22Rv1 (cell line): ENCODE data around the gene TTC28.

Experiments
- CTCF ChIP-seq: fragments of 450-650 bp; IDR thresholded peaks from 2 replicates; pipeline ENCODE4 v1.5.1; 2017; ENCODE audit warnings: mild to moderate bottlenecking
- ZFX ChIP-seq: fragments of 450-650 bp; IDR thresholded peaks from 2 replicates; pipeline ENCODE4 v1.6.1; 2017; ENCODE audit warnings: antibody characterized with exemption, borderline replicate concordance

- TF ChIP-seq CTCF (no peak), ZFX (no peak)
These were observed 34.5 kb upstream of the TTC28 start for GRCh38 chr22:28714043-28714628.
